Hepatic stellate cell (primary cell): ENCODE measurements around the gene GABRG3.

Experiments used
- DNase-seq: peaks from one replicate; pipeline ENCODE4 v3.0.0; 2011; ENCODE audit warnings: low spot score

The GABRG3 gene

DNA sequence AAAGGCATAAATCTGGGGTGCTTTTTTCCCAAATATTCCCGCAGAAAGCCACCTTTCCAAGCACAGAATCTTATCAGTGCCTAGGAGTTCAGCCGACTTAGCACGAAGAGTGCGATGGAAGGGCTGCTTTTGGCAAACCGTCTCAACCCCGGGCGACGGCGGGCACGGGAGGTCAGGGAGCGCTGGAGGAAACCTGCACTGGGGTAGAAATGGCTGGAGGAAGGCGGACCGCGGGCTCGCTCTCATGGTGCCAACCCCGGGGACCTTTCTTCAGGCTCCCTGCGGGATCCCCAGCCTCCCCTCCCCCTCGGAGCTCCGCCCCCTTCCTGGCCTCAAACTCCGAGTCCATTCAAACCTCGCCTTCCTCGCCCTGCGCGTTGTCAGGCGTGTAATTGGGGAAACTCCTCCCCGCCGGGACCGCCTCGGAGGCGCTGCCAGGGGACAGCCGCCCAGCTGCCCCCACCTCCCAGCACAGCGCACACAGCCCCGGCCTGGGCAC is at the start of gene GABRG3:
GABRG3 (plus strand) TSS at position 470 of the 499 bp plus-strand sequence.
- DNase-seq: no peak

DNA sequence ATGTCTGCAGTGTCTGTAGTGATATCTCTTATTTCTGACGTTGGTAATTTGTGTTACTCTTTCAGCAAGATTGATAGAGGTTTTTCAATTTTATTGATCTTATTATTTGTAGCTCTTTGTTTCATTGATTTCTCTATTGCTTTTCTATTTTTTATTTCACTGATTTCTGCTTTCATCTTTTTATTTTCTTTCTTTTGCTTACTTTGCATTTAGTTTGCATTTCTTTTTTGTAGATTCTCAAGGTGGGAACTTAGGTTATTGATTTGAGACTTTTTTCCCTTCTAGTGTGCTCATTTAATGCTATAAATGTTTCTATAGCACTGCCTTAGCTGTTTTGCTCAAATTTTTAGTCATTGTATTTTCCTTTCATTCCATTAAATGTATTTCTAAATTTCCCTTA is 49.5 kb upstream of the GABRG3 start:
- no peak for DNase-seq

DNA sequence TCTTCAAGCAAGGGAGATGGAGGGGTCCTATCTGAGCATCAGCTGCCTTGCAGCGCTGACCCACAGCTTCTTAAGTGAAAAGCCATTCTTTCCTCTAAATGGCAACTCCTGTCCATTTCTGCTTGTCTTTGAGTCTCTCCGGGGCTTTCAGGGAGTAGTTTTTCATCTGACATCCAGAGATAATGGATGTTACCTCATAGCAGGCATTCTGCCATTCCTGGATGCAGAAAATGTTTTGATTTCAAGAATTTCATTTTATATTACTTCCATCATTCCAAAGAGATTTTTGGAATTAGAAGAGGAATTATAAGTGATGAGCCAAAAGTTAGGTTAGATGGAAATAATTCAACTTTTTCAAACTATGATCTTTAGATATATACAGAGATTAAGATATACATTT is 44.9 kb upstream of the GABRG3 start:
- DNase-seq: no peak

DNA sequence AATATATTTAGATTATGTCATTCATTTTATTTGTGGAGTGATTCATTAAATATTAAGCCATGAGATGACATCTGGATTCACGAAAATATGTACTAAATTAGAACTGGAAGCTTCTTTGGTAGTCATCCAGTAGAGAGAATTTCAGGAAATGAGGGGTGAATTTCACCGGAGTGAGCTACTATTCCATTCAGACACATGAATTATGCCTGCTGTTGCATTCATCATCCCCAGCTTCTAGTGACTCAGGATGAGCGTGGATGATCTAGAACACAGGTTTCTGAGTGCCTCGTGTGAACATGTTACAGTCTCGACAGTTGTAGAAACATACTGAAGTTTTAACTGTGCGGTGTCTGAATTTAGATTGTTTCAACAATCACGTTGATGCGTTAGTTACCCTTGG is 42.9 kb upstream of the GABRG3 start:
- no peak for DNase-seq

DNA sequence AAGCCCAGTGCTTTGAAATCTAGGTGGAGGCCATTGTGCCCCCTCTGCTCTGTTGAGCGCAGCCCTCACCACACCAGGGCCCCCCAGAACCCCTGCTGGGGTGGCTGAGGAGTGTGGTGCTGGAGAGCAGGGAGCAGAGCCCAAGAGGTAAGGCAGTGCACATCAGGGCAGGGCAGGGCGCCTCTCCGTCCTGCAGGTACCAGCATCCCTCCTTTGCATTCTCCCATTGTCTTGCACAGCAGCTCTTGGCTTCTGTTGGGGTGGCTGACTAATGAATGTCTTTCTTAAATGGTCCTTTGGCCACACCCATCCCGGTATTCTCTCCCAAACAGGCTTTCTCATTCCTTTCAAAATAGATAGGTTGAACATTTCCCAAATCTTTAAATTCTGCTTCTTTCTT is 41.4 kb upstream of the GABRG3 start:
- DNase-seq: no peak

DNA sequence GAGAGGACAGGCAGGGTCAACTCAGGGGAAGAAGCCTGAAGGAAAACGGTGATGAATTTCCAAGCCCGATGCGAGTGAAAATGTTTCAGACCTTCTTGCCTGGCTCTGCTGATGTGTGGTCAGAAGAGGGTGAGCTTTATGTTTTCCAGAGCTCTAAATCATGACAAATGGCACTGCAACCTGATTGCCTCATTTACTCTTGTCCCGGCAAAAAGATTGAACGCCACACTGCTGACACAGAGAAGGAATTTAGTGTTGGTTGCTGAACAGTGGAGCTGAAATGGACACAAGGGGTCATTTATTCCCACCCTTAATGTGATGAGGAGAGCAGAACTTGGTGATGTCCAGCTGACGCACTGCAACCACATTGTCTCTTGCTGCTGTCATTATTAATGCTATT is 36.1 kb upstream of the GABRG3 start:
- DNase-seq: no peak

DNA sequence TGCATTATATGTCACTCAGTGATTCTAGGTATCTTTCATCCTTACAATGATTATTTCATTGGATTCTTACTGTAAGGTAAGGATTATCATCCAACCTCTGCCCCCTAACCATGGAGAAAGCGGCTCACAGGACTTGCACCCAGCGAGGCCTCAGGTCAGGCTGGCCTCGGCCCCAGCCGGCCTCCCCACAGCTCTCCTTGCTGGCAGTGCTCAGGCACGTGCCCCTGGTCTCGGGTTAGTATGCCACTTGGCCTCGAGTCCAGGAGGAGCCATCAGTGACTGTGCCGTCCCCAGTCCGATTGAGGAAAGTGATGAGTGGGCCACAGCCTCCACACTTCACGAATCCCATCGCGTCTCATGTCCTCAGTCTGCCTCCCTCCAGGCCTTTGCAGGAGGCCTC is 35.7 kb upstream of the GABRG3 start:
- DNase-seq: no peak

DNA sequence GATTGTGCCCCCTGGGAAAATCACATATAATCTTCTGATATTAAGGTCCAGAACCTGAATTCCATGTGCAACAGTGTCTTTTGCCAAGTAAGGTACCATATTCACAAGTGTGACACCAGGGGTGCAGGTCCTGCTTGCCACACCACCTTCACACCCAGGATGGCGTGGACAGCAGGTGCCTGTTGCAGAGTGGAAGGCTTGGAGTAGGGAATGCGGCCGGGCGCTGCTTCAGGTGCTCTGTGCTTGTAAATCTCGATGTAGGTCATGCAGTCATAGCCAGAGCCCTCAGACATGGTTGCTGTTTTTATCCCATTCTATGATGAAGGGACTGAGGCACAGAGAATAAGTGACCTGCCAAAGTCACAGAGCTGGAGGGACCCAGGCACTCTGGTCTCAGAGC is 34.5 kb upstream of the GABRG3 start:
- DNase-seq: no peak

DNA sequence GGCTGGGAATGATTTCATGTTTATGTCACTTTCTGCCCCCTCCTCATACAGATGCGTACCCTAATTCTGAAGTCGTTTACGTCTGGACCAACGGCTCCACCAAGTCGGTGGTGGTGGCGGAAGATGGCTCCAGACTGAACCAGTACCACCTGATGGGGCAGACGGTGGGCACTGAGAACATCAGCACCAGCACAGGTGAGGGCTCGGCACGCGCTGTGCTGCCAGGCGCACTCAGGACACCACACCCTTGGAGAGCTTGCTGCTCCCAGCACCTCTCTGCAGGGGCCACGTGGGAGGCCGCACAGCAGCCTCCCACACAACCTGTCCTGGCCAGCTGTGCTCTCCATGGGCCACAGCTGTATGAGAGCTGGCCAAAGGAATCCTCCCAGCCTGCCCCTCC is 33.8 kb upstream of the GABRG3 start:
- DNase-seq: no peak

DNA sequence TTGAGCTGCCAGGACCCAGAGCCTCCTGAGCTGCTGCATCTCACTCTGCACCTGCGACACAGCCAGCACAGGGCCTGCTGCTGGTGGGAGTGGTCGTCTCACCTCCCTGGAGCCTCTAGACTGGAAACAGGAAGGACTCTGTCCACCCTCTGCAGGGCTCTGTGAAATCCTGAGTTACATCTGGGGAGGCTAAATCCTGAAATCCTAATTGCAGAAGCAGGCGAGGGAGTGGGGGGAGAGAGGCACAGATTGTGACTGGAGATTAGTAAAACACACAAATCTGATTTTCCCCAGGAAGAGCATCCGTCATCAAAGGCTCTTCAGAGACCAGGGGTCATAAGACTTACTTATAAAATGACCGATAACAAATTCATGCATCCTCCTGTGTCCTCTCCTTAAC is 31.6 kb upstream of the GABRG3 start:
- DNase-seq: no peak

DNA sequence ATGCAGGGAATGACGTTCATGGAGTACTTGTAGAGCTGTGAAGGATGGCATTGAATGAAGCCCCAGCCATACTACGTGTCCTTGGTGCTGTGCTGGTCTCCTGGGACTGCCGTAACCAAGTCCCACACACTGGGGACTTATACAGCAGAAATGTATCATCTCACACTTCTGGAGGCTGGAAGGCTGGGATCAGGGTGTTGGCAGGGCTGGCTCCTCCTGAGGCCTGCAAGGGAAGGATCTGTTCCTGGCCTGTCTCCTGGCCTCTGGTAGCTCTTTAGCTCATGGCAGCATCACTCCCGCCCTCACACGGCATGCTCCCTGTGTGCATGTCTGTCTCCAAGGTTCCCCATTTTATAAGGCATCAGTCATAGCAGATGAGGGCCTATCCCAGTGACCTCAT is 29.5 kb upstream of the GABRG3 start:
- DNase-seq: no peak

DNA sequence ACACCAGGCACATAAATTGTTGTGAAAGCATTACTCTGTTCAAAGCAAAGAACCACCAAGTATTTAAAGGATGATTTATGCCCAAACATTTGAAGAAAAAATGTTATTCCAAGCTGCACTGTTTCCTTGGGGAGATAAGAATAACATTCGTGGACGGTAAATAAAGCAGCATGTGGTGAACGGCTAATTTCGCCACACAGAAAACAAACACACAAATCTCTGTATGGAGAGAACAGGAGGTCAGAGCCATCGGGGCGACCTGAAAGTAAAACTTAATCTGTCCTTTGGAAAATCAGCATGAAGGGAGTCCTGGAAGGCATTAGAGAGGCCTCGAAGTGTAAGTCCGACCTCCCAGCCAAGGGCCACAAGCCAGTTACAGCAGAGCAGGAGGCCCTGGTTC is 27.1 kb upstream of the GABRG3 start:
- DNase-seq: no peak

DNA sequence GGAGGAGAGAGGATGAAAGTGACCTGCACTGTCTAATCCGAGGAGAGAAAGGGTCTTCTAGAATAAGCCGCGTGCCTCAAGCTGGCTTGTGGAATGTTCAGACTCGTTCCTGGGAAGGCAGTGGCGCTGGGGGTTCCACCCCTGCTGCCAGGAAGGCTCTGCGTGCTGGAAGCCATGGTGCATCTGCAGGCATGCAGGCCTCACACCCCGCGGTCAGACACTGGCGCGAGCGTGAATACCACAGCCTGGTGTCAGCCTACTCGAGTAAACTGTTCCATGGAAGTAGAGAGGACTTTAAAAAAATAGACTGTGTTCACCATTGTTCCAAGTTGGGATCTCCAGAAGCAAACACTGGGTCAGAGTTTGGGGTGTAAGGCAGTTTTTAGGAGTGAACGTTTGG is 25.9 kb upstream of the GABRG3 start:
- DNase-seq: no peak

DNA sequence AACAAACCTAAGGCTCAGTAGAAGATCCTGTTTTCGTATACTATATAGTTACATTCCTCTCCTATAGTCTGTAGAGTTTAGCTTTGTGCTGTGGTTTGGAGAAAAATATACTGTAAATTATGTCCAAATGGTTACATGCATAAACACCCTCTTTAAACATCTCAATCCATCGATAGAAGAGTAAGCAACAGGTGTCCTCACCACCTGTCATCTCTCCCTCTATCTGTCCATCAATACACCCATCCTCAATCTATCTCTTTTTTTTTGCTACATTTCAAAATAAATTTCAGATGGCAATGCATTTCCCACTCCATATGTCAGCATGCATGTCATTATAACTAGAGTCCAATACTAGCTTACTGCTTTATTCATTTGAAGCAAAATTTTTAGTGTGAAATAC is 21.0 kb upstream of the GABRG3 start:
- DNase-seq: no peak

DNA sequence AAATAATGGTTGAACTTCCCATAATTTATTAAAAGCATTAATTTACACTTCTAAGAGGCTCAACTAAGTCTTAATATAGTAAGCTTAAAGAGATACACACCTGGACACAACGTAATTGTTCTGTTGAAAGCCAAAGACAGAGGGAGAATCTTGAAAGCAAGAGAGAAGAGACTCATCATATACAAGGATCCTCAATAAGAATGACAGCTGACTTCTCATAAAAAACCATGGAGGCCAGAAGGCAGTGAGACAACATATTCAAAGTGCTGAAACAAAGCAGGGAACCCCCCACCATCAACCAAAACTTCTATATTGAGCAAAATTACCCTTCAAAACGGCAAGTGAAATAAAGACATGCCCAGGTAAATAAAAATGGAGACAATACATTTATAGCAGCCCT is 16.6 kb upstream of the GABRG3 start:
- DNase-seq: no peak

DNA sequence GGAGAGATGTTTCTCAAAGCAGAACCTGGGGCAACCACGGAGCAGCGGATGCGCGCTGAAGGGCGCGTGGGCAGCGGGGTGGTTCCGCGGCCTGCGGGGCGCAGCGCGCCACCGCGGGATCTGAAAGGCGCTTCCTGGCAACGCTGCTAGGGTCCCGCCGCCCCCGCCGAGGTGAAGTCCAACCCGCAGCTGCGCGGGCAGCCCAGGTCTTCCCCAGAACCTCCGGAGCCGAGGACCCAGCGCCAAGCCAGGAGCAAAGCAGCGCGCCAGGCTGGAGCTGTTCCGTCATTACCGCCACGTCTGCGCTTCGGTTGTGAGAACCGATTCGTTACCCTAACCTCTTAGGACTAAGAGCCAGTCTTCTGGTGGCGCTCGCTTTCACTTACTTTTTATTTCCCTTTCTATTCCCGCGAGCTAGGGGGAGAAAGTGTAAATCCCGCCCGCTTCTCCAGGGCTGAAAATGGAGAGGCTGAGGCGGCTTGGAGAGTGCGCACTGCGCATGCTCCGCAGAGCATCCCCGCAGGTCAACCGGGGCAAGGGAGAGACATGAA is 3.2 kb upstream of the GABRG3 start:
- DNase-seq: no peak

DNA sequence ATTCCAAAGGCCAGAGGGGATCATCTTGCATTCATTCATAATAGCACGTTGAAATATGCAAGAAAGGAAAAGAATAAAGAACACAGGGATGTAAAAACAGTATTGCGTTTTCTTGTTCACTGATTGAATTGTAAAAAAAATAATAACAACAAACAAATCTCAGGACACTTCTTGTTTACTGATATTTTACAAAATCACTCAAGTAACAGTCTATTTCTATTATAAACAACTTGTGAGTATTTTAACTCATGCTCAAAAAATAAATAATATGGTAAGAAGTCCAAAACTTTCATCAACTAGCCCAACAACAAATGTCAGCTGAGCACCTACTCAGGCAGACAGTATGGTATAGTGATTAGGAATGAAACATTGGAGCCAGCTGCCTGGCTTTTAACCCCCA is 2.2 kb upstream of the GABRG3 start:
- no peak for DNase-seq

DNA sequence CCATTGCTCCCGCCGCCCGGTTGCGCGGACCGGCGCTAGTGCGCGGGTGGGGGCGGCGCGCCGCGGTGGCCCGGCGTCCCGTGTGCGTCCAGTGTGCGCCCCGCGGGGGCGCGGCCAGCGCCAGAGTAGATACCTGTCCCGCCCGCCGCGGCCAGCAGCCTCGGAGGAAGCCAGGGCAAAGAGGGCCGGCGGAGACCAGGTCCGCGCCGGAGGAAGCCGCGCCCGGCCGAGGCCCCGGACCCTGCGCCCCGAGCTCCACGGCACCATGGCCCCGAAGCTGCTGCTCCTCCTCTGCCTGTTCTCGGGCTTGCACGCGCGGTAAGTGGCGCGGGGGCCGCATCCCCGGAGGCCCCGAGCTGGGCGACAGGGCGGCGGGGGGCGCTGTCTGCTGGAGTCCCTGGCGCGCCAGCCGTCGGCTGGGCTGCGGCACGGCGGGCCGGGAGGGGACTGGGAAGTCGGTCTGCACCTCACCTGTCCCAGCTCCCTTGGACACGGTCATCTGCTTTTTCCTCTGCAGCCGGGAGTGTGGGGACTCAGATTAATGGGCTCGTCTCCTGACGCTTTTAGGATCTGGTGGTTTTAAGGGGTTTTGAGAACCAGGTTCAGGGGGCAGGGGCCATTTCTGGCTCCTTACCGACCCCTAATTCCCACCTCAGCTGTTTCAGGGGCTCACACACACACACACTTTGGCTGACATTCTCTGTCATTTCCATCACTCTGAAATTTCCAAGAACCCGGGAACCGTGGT is 464 bp downstream of the GABRG3 start:
- DNase-seq: no peak

DNA sequence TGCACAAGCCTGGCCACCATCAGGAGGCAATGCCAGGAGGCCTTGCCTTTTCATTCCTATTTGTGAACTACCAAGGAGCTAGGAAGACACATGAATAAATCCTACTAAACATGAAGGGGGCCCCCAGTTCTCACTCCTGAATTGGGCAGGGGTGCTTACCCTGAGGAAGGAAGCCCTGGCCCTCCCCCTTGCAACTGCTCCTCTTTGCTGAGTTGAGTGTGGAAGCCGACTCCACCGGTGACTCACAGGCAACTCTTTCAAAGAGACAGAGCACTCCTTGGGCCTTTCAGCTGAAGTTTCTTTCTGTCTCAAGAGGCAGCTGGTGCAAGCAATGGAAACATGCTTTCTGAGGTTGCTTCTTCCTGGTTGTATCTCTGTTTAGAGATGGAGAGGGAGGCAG is 1.7 kb downstream of the GABRG3 start:
- no peak for DNase-seq

DNA sequence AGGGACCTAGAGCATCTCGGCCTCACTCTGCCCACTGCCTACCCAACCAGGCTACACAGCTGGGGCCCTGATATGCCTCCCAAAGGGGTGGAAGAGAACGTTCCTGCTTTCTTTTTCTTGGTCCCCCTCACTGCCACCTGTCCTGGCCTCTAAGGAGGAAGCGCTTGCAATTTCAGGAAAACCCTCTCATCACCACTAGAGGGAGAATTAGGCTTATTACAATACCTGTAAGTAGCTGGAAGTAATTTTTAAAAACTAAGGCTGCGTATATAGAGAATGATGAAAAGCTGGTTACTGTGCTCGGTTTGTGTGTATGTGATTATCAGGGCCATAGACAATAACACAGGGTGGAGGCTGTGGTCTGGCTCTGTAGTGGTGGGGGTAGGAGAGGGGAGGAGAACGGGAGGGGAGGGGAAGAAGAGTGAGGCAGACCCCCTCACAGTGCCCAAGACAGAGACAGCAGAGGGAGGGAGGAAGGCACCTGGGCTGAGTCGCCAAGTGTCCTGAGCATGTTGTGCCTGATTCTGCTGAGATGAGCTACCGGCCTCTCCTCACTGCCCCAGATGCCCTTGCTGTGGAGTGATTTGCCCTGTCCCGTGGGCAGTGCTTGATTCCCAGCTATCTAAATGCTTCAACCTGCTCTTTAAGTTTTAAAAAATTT is 3.3 kb downstream of the GABRG3 start:
- DNase-seq: no peak

DNA sequence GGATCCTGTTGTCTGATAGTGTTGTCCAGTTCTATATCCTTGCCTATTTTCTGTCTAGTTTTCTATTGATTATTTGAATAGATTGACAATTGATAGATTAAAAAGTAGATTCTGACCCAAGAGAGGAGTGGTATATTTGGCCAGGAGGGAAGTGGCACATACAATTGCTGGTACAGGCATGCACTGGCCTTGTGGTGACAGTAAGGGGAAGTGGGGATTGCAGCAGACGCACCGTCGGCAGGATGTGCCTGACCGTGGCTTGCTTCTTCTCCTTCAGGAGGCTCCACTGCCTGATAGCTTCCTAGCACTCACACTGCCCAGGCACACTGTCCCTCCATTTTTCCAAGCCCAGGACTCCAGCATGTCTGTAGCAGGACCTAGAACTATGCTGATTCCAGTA is 10.5 kb downstream of the GABRG3 start:
- no peak for DNase-seq

DNA sequence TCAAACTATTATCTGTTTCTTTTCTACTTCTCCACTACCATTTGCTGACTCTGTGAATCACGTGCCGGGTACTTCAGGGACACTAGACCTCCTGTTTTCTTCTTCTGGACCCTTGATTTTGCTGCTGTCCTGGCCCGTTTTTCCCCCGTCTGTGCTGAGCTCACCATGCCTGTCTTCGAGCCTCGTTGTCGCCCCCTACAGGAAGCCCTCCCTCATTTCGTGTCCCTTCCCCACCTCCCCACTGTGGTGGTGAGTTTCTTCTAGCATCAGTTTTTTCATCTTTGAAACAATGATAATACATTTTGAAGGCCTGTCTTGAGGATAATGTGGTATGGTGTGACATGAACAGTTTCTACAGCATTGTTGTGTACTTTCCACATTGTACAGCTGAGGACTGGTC is 12.8 kb downstream of the GABRG3 start:
- no peak for DNase-seq

DNA sequence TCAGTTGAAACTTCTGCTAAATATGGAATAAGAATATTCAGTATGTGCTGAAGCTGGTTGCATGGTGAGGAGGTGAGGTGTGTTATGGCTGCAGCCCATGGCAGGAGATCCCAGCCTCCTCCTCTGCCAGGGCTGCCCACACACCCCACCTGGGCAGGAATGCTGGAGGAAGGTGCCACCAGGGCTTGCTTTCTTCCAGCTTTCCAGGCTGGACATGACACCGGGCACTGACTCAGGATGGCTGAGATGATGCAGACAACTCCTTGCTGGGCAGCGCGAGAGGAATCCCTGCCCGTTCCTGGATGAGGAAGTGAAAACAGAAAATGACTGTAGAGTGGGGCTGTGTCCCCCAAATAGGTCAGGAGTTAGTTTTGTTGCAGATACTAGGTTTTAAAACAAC is 14.1 kb downstream of the GABRG3 start:
- no peak for DNase-seq

DNA sequence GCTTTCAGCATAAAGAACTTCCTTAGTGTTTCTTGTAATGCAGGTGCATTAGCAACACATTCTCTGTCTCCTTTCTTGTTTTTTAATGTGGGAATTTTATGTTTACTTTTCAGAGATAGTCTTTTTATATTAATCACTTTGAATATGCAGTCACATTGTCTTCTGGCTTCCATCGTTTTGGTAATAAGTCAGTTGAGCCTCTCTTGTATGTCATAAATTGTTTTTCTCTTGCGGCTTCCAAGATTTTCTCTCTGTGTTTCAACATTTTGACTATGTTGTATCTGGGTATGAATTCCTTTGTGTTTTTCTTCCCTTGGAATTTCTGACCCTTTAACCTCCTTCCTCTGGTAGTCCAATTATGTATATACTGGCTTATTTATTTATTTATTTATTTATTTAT is 25.3 kb downstream of the GABRG3 start:
- no peak for DNase-seq
